ENCODE data around the gene CTTN. TPM values are rescaled to one million over a fixed set of nuclear protein-coding genes. Genes with fewer than 3 reads are reported as not detected.
"Not testable (repeated sequence)": the region's sequence is repeated elsewhere in the genome, so short reads cannot be mapped to it uniquely, and the experiment has no call there.

CTTN gene
- total RNA-seq, 1 donor from 2014 or later, result 239 TPM

DNA sequence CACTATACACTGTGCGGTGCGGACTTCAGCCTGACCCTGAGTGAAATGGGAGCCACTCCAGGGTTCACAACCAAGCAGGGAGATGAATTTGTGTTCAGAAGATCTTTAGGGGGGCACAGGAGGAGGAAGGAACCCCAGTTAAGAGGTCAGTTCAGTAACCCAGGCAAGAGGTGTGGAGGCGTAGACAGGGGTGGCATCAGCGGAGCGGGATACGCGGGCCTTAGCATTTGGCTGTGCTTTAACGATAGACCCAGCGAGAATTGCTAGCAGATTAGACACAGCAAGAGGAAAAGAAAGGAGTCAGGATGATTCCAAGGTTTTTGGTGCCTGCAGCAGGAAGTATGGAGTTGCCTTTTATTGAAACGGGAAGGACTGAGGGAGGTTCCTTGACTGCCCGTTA, 46.8 kb downstream of the CTTN start:
- Mint-ChIP-seq H3K9me3 (ENCODE audit: low read depth) (peaks cover 18% of the 10 kb centered on the region), H3K27me3 (no peaks in the 10 kb centered on the region), H3K36me3 (ENCODE audit: insufficient read depth) (peaks cover 6% of the 10 kb centered on the region), H3K4me1 (ENCODE audit: low read depth) (no peaks in the 10 kb centered on the region), H3K4me3 (ENCODE audit: low read depth) (no peak overlapping the region), H3K27ac (no peak overlapping the region)
- TF ChIP-seq, protein P1, sequence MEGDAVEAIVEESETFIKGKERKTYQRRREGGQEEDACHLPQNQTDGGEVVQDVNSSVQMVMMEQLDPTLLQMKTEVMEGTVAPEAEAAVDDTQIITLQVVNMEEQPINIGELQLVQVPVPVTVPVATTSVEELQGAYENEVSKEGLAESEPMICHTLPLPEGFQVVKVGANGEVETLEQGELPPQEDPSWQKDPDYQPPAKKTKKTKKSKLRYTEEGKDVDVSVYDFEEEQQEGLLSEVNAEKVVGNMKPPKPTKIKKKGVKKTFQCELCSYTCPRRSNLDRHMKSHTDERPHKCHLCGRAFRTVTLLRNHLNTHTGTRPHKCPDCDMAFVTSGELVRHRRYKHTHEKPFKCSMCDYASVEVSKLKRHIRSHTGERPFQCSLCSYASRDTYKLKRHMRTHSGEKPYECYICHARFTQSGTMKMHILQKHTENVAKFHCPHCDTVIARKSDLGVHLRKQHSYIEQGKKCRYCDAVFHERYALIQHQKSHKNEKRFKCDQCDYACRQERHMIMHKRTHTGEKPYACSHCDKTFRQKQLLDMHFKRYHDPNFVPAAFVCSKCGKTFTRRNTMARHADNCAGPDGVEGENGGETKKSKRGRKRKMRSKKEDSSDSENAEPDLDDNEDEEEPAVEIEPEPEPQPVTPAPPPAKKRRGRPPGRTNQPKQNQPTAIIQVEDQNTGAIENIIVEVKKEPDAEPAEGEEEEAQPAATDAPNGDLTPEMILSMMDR (IDR thresholded peaks at IDR 0.05; ENCODE audit: unreplicated experiment), result no peak
- DNase-seq (ENCODE audit: low spot score, unreplicated experiment), result no peak

DNA sequence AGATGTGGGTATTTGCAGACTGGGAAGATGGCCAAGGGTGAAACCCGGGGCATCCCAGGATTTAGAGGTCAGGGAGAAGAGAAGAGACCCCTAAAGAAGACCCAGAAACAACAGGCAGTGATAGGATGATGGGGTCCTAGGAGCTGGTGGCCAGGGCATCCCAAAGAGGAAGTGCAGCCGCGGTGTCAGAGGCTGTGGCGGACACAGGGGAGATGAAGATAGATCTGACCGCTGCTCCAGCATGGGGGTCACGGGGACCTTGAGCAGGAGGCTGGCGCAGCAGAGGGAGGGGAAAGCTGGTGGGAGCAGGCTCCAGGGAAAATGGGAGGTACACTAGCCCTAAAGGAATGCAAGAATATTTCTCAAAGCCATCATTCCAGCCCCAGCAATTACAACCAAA, 47.3 kb downstream of the CTTN start:
- TF ChIP-seq, protein P1 (IDR thresholded peaks at IDR 0.05; ENCODE audit: unreplicated experiment), result no peak
- no peaks in the 10 kb centered on the region for H3K27me3 Mint-ChIP-seq
- no peak for DNase-seq (ENCODE audit: low spot score, unreplicated experiment)
- H3K9me3 Mint-ChIP-seq (ENCODE audit: low read depth), result peaks cover 18% of the 10 kb centered on the region
- H3K27ac Mint-ChIP-seq, result no peak overlapping the region
- H3K4me3 Mint-ChIP-seq (ENCODE audit: low read depth), result no peak overlapping the region
- no peaks in the 10 kb centered on the region for H3K4me1 Mint-ChIP-seq (ENCODE audit: low read depth)
- peaks cover 8% of the 10 kb centered on the region for H3K36me3 Mint-ChIP-seq (ENCODE audit: insufficient read depth)

DNA sequence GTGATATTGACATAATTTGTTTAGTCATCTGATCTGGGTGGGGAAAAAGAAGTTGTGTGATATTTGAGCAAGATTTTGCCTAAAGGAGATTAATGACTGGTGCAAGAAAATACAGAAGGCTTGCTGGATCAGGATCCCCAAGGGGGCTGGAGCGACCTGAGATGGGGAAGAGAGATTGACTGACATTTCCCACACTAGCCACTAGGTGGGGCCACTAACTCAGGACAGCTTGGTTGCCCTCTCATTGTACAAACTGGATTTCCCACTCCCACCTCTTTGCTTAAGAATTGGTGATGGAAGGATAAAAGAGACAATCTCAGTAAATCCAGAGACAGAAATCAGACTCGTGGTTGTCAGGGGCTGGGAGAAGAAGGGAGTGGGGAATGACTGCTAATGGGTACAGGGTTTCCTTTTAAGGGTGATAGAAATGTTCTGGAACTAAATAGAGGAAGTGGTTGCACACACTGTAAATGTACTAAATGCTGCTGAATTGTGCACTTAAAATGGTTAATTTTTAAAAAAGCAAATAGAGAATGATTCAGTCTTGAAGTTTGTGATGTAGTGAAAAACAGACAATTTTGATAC, 50.7 kb downstream of the CTTN start:
- H3K4me3 Mint-ChIP-seq (ENCODE audit: low read depth), result no peak overlapping the region
- H3K36me3 Mint-ChIP-seq (ENCODE audit: insufficient read depth), result peaks cover 8% of the 10 kb centered on the region
- no peaks in the 10 kb centered on the region for H3K27me3 Mint-ChIP-seq
- H3K27ac Mint-ChIP-seq, result no peak overlapping the region
- H3K4me1 Mint-ChIP-seq (ENCODE audit: low read depth), result no peaks in the 10 kb centered on the region
- peaks cover 18% of the 10 kb centered on the region for H3K9me3 Mint-ChIP-seq (ENCODE audit: low read depth)
- TF ChIP-seq, protein P1 (IDR thresholded peaks at IDR 0.05; ENCODE audit: unreplicated experiment), result peak; percentile 54
- DNase-seq (ENCODE audit: low spot score, unreplicated experiment), result no peak

DNA sequence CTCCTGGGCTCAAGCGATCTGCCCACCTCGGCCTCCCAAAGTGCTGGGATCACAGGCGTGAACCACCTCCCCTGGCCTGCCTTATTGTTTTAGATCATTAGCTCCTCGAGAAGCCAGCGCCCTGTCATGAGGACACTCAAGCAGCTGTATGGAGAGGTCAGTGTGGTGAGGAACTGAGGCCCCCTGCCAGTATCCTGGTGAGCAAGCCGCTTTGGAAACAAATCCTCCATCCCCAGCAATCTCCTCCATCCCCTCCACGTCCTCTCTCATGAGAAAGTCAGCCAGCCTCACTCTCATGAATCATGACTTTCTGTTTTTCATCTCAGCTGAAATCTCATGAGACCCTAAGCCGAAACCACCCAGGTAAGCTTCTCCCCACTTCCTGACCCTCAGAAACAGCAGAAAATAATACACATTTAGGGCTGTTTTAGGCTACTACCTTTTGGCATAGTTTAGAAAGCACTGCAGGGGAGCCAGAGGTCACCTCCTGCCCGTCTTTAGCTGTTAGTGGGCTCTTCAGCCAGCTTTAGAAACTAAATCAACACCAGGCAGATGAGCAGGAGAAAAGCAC, 56.0 kb downstream of the CTTN start:
- Mint-ChIP-seq H3K27ac (no peak overlapping the region), H3K36me3 (ENCODE audit: insufficient read depth) (peaks cover 2% of the 10 kb centered on the region), H3K27me3 (no peaks in the 10 kb centered on the region), H3K4me1 (ENCODE audit: low read depth) (peaks cover 9% of the 10 kb centered on the region), H3K4me3 (ENCODE audit: low read depth) (no peak overlapping the region), H3K9me3 (ENCODE audit: low read depth) (peaks cover 8% of the 10 kb centered on the region)
- DNase-seq (ENCODE audit: low spot score, unreplicated experiment), result no peak
- TF ChIP-seq, protein P1 (IDR thresholded peaks at IDR 0.05; ENCODE audit: unreplicated experiment), result no peak

DNA sequence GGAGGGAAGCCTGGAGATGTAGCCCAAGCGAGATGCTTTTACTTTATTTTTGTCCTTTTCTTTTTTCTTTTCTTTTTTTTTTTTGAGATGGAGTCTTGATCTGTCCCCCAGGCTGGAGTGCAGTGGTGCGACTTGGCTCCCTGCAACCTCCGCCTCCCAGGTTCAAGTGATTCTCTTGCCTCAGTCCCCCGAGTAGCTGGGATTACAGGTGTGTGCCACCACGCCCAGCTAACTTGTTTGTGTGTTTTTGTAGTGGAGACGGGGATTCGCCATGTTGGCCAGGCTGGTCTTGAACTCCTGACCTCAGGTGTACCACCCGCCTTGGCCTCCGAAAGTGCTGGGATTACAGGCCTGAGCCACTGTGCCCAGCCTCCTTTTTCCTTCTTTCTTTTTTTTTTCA, 56.5 kb downstream of the CTTN start:
- H3K27ac Mint-ChIP-seq; H3K9me3 Mint-ChIP-seq (ENCODE audit: low read depth); H3K4me3 Mint-ChIP-seq (ENCODE audit: low read depth); H3K36me3 Mint-ChIP-seq (ENCODE audit: insufficient read depth); H3K27me3 Mint-ChIP-seq; DNase-seq (ENCODE audit: low spot score, unreplicated experiment); H3K4me1 Mint-ChIP-seq (ENCODE audit: low read depth): not testable (repeated sequence)

DNA sequence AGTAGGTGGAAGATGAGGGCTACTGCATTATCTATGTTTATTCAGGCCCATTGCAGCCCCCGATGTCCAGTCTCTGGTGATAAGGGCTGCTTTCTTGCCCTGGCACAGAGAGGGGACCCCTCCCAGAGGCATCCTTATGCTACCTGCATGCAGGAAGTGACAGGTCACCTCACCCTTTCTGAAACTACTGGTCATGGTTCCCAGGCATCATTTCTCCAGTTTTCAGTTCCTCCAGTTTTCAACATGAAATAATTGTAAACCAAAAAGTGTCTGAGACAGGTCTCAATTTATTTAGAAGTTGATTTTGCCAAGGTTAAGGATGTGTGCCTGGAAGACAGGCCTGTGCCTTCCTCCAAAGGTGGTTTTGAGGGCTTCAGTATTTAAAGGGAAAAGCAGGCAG, 57.0 kb downstream of the CTTN start:
- H3K27ac Mint-ChIP-seq, result no peak overlapping the region
- no peak overlapping the region for H3K4me3 Mint-ChIP-seq (ENCODE audit: low read depth)
- TF ChIP-seq, protein P1 (IDR thresholded peaks at IDR 0.05; ENCODE audit: unreplicated experiment), result no peak
- no peak for DNase-seq (ENCODE audit: low spot score, unreplicated experiment)
- peaks cover 9% of the 10 kb centered on the region for H3K4me1 Mint-ChIP-seq (ENCODE audit: low read depth)
- no peaks in the 10 kb centered on the region for H3K27me3 Mint-ChIP-seq
- H3K36me3 Mint-ChIP-seq (ENCODE audit: insufficient read depth), result no peaks in the 10 kb centered on the region
- no peaks in the 10 kb centered on the region for H3K9me3 Mint-ChIP-seq (ENCODE audit: low read depth)

All from progenitor cell of endocrine pancreas (in vitro differentiated cells).